ENCODE data around the gene GOPC. TPM values are rescaled to one million over a fixed set of nuclear protein-coding genes. Genes with fewer than 3 reads are reported as not detected.
A peak's percentile ranks its signal among the peaks of the same experiment; 100 is the strongest.

Gene GOPC
- total and polyA plus RNA-seq, 2 of the 13 experiments (the other 11 are each of a cell fraction or from before 2014, with no cell fraction given), result 20.9 to 41.5 TPM

GRCh38 chr6:117602151-117602898 lies at the start of gene GOPC (continued):
- TF ChIP-seq, protein P1, sequence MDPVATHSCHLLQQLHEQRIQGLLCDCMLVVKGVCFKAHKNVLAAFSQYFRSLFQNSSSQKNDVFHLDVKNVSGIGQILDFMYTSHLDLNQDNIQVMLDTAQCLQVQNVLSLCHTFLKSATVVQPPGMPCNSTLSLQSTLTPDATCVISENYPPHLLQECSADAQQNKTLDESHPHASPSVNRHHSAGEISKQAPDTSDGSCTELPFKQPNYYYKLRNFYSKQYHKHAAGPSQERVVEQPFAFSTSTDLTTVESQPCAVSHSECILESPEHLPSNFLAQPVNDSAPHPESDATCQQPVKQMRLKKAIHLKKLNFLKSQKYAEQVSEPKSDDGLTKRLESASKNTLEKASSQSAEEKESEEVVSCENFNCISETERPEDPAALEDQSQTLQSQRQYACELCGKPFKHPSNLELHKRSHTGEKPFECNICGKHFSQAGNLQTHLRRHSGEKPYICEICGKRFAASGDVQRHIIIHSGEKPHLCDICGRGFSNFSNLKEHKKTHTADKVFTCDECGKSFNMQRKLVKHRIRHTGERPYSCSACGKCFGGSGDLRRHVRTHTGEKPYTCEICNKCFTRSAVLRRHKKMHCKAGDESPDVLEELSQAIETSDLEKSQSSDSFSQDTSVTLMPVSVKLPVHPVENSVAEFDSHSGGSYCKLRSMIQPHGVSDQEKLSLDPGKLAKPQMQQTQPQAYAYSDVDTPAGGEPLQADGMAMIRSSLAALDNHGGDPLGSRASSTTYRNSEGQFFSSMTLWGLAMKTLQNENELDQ (CRISPR knock-in tag; IDR thresholded peaks at IDR 0.05; ENCODE audit: borderline replicate concordance), result no peak
- TF ChIP-seq, protein P2, sequence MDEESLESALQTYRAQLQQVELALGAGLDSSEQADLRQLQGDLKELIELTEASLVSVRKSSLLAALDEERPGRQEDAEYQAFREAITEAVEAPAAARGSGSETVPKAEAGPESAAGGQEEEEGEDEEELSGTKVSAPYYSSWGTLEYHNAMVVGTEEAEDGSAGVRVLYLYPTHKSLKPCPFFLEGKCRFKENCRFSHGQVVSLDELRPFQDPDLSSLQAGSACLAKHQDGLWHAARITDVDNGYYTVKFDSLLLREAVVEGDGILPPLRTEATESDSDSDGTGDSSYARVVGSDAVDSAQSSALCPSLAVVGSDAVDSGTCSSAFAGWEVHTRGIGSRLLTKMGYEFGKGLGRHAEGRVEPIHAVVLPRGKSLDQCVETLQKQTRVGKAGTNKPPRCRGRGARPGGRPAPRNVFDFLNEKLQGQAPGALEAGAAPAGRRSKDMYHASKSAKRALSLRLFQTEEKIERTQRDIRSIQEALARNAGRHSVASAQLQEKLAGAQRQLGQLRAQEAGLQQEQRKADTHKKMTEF (CRISPR knock-in tag; IDR thresholded peaks at IDR 0.05), result peak; percentile 98
- TF ChIP-seq BRF2 (CRISPR knock-in tag; IDR thresholded peaks at IDR 0.05), result peak; percentile 94
- TF ChIP-seq, protein P3, sequence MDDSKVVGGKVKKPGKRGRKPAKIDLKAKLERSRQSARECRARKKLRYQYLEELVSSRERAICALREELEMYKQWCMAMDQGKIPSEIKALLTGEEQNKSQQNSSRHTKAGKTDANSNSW (CRISPR knock-in tag; IDR thresholded peaks at IDR 0.05; ENCODE audit: borderline replicate concordance), result peak; percentile 61; the same call in 1 of the 2 replicates
- peak; percentile 66; the same call in 1 of the 2 replicates for TF ChIP-seq SIX4 (CRISPR knock-in tag; IDR thresholded peaks at IDR 0.05)
- no peak for TF ChIP-seq ZFP36 (IDR thresholded peaks at IDR 0.05; ENCODE audit: borderline replicate concordance, low read depth, low read length, partially characterized antibody)
- TF ChIP-seq HNF4G (IDR thresholded peaks at IDR 0.05; ENCODE audit: borderline replicate concordance, low read depth, low read length), result no peak
- no peak for TF ChIP-seq HNF4G (CRISPR knock-in tag; IDR thresholded peaks at IDR 0.05; ENCODE audit: borderline replicate concordance, low read depth)
- TF ChIP-seq PCBP2 (optimal IDR thresholded peaks at IDR 0.05; ENCODE audit: low read depth, low read length, poor library complexity, severe bottlenecking), result no peak
- TF ChIP-seq SP5 (CRISPR knock-in tag; IDR thresholded peaks at IDR 0.05; ENCODE audit: borderline replicate concordance, low read depth), result 0 out of 2 replicates have a peak, but pooled peaks have one; percentile 67
- peak; percentile 83; the same call in 1 of the 2 replicates for TF ChIP-seq ARNTL (CRISPR knock-in tag; IDR thresholded peaks at IDR 0.05)
- TF ChIP-seq THYN1 (CRISPR knock-in tag; IDR thresholded peaks at IDR 0.05; ENCODE audit: borderline replicate concordance, low read depth), result no peak
- peak; percentile 94 for TF ChIP-seq ZFAT (CRISPR knock-in tag; conservative IDR thresholded peaks at IDR 0.05)
- TF ChIP-seq SALL2 (CRISPR knock-in tag; IDR thresholded peaks at IDR 0.05), result peak; percentile 100
- no peak; the same call in none of the 2 replicates for TF ChIP-seq TSC22D2 (CRISPR knock-in tag; IDR thresholded peaks at IDR 0.05; ENCODE audit: borderline replicate concordance)
- TF ChIP-seq, protein P4, sequence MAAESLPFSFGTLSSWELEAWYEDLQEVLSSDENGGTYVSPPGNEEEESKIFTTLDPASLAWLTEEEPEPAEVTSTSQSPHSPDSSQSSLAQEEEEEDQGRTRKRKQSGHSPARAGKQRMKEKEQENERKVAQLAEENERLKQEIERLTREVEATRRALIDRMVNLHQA (CRISPR knock-in tag; IDR thresholded peaks at IDR 0.05), result 0 out of 2 replicates have a peak, but pooled peaks have one; percentile 37
- TF ChIP-seq PAWR (CRISPR knock-in tag; IDR thresholded peaks at IDR 0.05; ENCODE audit: borderline replicate concordance), result peak; percentile 87; the same call in 1 of the 2 replicates
- peak; percentile 98 for TF ChIP-seq BRCA1 (CRISPR knock-in tag; IDR thresholded peaks at IDR 0.05)
- peak; percentile 88 for TF ChIP-seq TFE3 (CRISPR knock-in tag; IDR thresholded peaks at IDR 0.05)
- no peak for TF ChIP-seq NCOA5 (CRISPR knock-in tag; IDR thresholded peaks at IDR 0.05)
- TF ChIP-seq ZNF446 (CRISPR knock-in tag; IDR thresholded peaks at IDR 0.05), result peak; percentile 80
